T-helper 17 cell (primary cell): ENCODE results near the gene SPATS2L. TPM values are rescaled to one million over a fixed set of nuclear protein-coding genes. Genes with fewer than 3 reads are reported as not detected.

Experiments used
- total RNA-seq, 4 donors: library from RNA in 2 of 4; stranded (reverse) in 2 of 4; gene quantifications; one replicate each; pipeline ENCODE4 v1.2.3 and lab custom pipeline; 2022 to 2026

The SPATS2L gene
- total RNA-seq, 2 donors from 2014 or later, result 3.1 to 7.0 TPM

Other genes starting within 250 kb of the SPATS2L start
- gene KCTD18, start 203.4 kb downstream of the SPATS2L start, total RNA-seq, result 10 to 100 TPM; 13.4 to 19.2 TPM
- gene SGO2, start 219.5 kb downstream of the SPATS2L start, total RNA-seq, result 1 to 10 TPM; 1.2 to 1.5 TPM